Loucy (cell line): Measurements from ENCODE around the gene SEL1L.

Experiments
- EZH2phosphoT487 ChIP-seq: fragments of 200-600 bp; IDR thresholded peaks from 2 replicates; pipeline ENCODE4 v1.6.1; 2018; ENCODE audit warnings: antibody characterized with exemption, mild to moderate bottlenecking, moderate library complexity, borderline replicate concordance
- TF ChIP-seq, protein P1 (sequence below): fragments of 200-600 bp; sonication (generic); conservative IDR thresholded peaks from 2 replicates; pipeline ENCODE4 v1.5.1; 2014; ENCODE audit warnings: mild to moderate bottlenecking, antibody characterized with exemption, low read length

DNA sequence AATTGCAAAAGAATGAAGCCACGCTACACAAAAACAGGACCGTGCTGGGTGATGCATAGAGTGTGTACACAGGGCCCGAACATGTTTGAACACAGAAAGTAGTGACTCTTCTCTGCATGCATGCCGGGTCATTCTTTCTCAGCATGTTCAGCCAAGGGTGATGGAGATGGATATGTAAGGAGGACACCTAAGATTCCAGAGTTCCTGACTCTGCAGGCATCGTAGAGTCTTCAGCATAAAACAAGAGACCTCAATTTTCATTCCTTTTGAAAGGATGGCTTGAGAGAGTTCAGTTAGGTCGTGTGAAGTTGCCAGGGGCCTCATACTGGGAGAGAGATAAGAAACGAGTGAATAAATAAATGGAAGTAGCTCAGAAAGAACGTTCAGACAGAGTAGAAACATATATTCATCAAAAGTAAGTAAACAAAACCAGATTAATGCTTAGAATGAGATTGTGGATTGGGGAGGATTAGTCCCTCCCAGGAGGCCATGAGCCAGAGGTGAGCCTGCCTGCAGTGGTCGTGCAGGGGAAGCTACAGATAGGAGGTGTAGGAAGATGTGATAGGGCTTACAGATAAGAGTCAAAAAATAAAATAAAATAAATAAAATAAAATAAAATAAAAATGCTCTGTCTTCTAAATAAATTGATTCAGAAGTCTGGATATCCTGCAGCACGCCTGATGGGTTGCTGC lies 27.6 kb upstream of the SEL1L start:
- TF ChIP-seq, protein P1, sequence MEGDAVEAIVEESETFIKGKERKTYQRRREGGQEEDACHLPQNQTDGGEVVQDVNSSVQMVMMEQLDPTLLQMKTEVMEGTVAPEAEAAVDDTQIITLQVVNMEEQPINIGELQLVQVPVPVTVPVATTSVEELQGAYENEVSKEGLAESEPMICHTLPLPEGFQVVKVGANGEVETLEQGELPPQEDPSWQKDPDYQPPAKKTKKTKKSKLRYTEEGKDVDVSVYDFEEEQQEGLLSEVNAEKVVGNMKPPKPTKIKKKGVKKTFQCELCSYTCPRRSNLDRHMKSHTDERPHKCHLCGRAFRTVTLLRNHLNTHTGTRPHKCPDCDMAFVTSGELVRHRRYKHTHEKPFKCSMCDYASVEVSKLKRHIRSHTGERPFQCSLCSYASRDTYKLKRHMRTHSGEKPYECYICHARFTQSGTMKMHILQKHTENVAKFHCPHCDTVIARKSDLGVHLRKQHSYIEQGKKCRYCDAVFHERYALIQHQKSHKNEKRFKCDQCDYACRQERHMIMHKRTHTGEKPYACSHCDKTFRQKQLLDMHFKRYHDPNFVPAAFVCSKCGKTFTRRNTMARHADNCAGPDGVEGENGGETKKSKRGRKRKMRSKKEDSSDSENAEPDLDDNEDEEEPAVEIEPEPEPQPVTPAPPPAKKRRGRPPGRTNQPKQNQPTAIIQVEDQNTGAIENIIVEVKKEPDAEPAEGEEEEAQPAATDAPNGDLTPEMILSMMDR: no peak
- no peak for TF ChIP-seq EZH2phosphoT487
